ENCODE data around the gene OR4D1.

DNA sequence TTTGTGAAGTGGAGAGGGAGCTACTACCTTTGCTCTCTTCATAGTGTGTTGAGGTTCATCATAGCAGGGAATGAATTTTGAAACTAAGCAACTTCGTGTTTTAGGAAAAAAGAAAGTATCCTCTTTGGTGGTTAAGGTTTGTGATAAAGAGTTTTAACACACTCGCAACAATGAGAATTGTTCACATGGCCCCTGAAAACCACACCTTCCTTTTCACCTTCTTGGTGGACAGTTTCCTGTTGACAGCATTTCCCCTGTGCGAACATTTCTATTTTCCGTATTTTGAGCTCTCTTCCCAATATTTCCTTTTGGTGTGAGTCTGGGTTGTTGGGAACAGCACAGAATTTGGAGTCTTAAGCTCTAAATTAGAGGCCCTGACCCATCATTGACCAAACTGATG, 22.4 kb downstream of the OR4D1 start:
- TF ChIP-seq CTCF (conservative IDR thresholded peaks at IDR 0.05; ENCODE audit: low read depth, low read length) (no peak), MAFK (IDR thresholded peaks at IDR 0.05; ENCODE audit: low read depth, low read length) (no peak), NFE2L2 (IDR thresholded peaks at IDR 0.05; ENCODE audit: low read depth, low read length) (no peak)

Measured in IMR-90 (cell line).